HepG2 (cell line): ENCODE results near the gene RAD52. TPM values are rescaled to one million over a fixed set of nuclear protein-coding genes. Genes with fewer than 3 reads are reported as not detected.

ENCODE experiments used
- ATAC-seq: fragments of 200-7000 bp; cut with Tn5 transposase; 3 replicates; pipeline ENCODE4 v1.9.1; 2020; ENCODE audit warnings: mild to moderate bottlenecking, moderate library complexity
- BruUV-seq: library from RNA; stranded (reverse); fragments of 400-500 nt; replicated peaks from 2 replicates; lab custom pipeline; 2021; lab: Mats Ljungman, UMichigan
- CTCF ChIA-PET: fragments of 300-600 bp; formaldehyde crosslinking; extraction: SDS; loops from one replicate; lab custom pipeline; 2021; ENCODE audit warnings: low total read pairs, inconsistent platforms, low intra/inter-chr PET ratio; lab: Yijun Ruan, JAX
- POLR2A ChIA-PET: fragments of 350-600 bp; sonication (Branson Sonifier 250); formaldehyde crosslinking; loops from one replicate; lab custom pipeline; 2020; ENCODE audit warnings: antibody characterized with exemption, inconsistent platforms; lab: Yijun Ruan, JAX
- DNase-seq: peaks from one replicate; pipeline ENCODE4 v3.0.0-alpha.2; 2015; ENCODE audit warnings: low spot score
- FAIRE-seq: peaks from 3 replicates; lab custom pipeline; 2011; peaks lifted over from hg19 to GRCh38; lab: Jason Lieb, UNC
- H2AFZ ChIP-seq: one replicate; pipeline ENCODE4 v1.6.1; 2011; ENCODE audit warnings: low read length, inconsistent platforms
- H3K27ac ChIP-seq: fragments of 300-600 bp; 3 replicates; pipeline ENCODE4 v1.8.0; 2011; ENCODE audit warnings: mixed run types, mild to moderate bottlenecking, mixed read lengths, low read length, inconsistent platforms; ENCODE audit not compliant: insufficient read depth; ENCODE audit errors: extremely low read length
- H3K27me3 ChIP-seq, 2 experiments: fragments of 200-600 bp in 1 of 2; 2 replicates in 1 of 2; 3 replicates in 1 of 2; pipeline versions ENCODE4 v1.6.0 to v1.8.0; 2011; ENCODE audit warnings: low read length in 2 of 2, mild to moderate bottlenecking in 2 of 2, moderate library complexity in 2 of 2, inconsistent platforms in 1 of 2; ENCODE audit not compliant: insufficient read depth in 2 of 2, control insufficient read depth in 1 of 2
- H3K36me3 ChIP-seq, 2 experiments: fragments of 200-600 bp in 1 of 2; replicated peaks in 1 of 2; 2 replicates in 1 of 2; 3 replicates in 1 of 2; pipeline versions ENCODE4 v1.5.1 to v1.8.0; 2011; ENCODE audit warnings: low read length in 2 of 2, inconsistent platforms in 1 of 2; ENCODE audit not compliant: insufficient read depth in 2 of 2, control insufficient read depth in 1 of 2
- H3K4me1 ChIP-seq: 2 replicates; pipeline ENCODE4 v1.5.1; 2012; ENCODE audit warnings: low read length, inconsistent platforms; ENCODE audit not compliant: insufficient read depth
- H3K4me2 ChIP-seq: 2 replicates; pipeline ENCODE4 v1.6.0; 2011; ENCODE audit warnings: low read depth, low read length, inconsistent platforms
- H3K4me3 ChIP-seq, 3 experiments: fragments of 200-600 bp in 1 of 3; sonication (generic), shearing (Covaris generic) in 1 of 3; replicated peaks in 1 of 3; 2 replicates each; pipeline ENCODE4 v1.5.1; 2011 to 2016; ENCODE audit warnings: low read length in 3 of 3, inconsistent platforms in 2 of 3, low read depth in 2 of 3, mild to moderate bottlenecking in 2 of 3, control low read depth in 1 of 3, mixed read lengths in 1 of 3; ENCODE audit not compliant: insufficient read depth in 1 of 3
- H3K79me2 ChIP-seq: one replicate; pipeline ENCODE4 v1.6.1; 2011; ENCODE audit warnings: low read length, inconsistent platforms; ENCODE audit not compliant: insufficient read depth
- H3K9ac ChIP-seq: 2 replicates; pipeline ENCODE4 v1.6.0; 2011; ENCODE audit warnings: mild to moderate bottlenecking, low read depth, low read length, inconsistent platforms; ENCODE audit not compliant: insufficient read depth
- H3K9me3 ChIP-seq: 2 replicates; pipeline ENCODE4 v1.5.1; 2012; ENCODE audit warnings: mild to moderate bottlenecking, low read length
- H4K20me1 ChIP-seq: 2 replicates; pipeline ENCODE4 v1.6.0; 2011; ENCODE audit warnings: inconsistent platforms, mild to moderate bottlenecking, low read length, moderate library complexity; ENCODE audit not compliant: insufficient read depth
- BORCS8-MEF2B ChIP-seq: sonication (generic); formaldehyde crosslinking; IDR thresholded peaks from 2 replicates; pipeline ENCODE4 v1.8.0; 2022; ENCODE audit warnings: mild to moderate bottlenecking, missing genetic modification reagents
- ISL2 ChIP-seq: sonication (generic); formaldehyde crosslinking; IDR thresholded peaks from 2 replicates; pipeline ENCODE4 v1.5.0; 2020; ENCODE audit warnings: missing genetic modification reagents
- KDM5B ChIP-seq: sonication (generic); formaldehyde crosslinking; IDR thresholded peaks from 2 replicates; pipeline ENCODE4 v1.4.0; 2020; ENCODE audit warnings: missing genetic modification reagents, mild to moderate bottlenecking, borderline replicate concordance
- KLF12 ChIP-seq: sonication (generic); formaldehyde crosslinking; IDR thresholded peaks from 2 replicates; pipeline ENCODE4 v1.4.0; 2020; ENCODE audit warnings: missing genetic modification reagents, borderline replicate concordance
- MIER3 ChIP-seq: IDR thresholded peaks from 2 replicates; pipeline ENCODE4 v1.6.1; 2016; ENCODE audit warnings: missing compliant biosample characterization, borderline replicate concordance
- MXI1 ChIP-seq: IDR thresholded peaks from 3 replicates; pipeline ENCODE4 v1.6.1; 2012; ENCODE audit warnings: low read depth, low read length, inconsistent platforms, borderline replicate concordance
- PHF8 ChIP-seq: sonication (generic); formaldehyde crosslinking; IDR thresholded peaks from 2 replicates; pipeline ENCODE4 v1.5.0; 2020; ENCODE audit warnings: missing genetic modification reagents
- SPEN ChIP-seq: sonication (generic); formaldehyde crosslinking; IDR thresholded peaks from 2 replicates; pipeline ENCODE4 v1.5.1; 2020; ENCODE audit warnings: low read depth, mild to moderate bottlenecking, missing genetic modification reagents
- ZNF883 ChIP-seq: sonication (generic); formaldehyde crosslinking; IDR thresholded peaks from 2 replicates; pipeline ENCODE4 v1.5.1; 2020; ENCODE audit warnings: mild to moderate bottlenecking, missing genetic modification reagents; ENCODE audit errors: not compliant biosample characterization
- WGBS: methylation state at CpG from one replicate; pipeline ENCODE4 v1.1.6; 2017; ENCODE audit warnings: low lambda C conversion rate; 5-methylcytosine and 5-hydroxymethylcytosine counted together
- in situ Hi-C: cut with HindIII; loops from 2 replicates; pipeline ENCODE4 v1.10.0; 2017; ENCODE audit warnings: low pct_unique_long_range_greater_than_20kb; ENCODE audit not compliant: extremely low pct_ligation_motif_present
- intact Hi-C: fragments of 100-400 bp; cut with micrococcal nuclease; formaldehyde crosslinking; loops from one replicate; pipeline ENCODE4 v1.10.0; 2022; ENCODE audit not compliant: unreplicated experiment
- polyA plus RNA-seq, 8 experiments: library from polyadenylated mRNA; depleted of rRNA in 3 of 8; stranded (reverse) in 7 of 8; unstranded in 1 of 8; fragments of >200 nt; fragmentation: Illumina TruSeq in 4 of 8; extraction: Trizol in 4 of 8; gene quantifications; 2 replicates each; pipeline versions ENCODE4 v1.2.1 to v1.2.3, GENCODE V29; 2011 to 2016; ENCODE audit warnings: low read depth in 4 of 8, missing spikeins in 1 of 8, mixed read lengths in 1 of 8; ENCODE audit not compliant: insufficient read depth in 1 of 8
- total RNA-seq, 5 experiments: library from RNA; depleted of rRNA; stranded (reverse); fragments of >200 nt; fragmentation: Illumina TruSeq; extraction: Trizol; gene quantifications; 2 replicates each; pipeline ENCODE4 v1.2.3, GENCODE V29; 2016; ENCODE audit warnings: low read depth in 1 of 5
- TF ChIP-seq, protein P1 (sequence below): conservative IDR thresholded peaks from 2 replicates; pipeline ENCODE4 v1.6.1; 2018; ENCODE audit warnings: missing genetic modification reagents
- TF ChIP-seq, protein P2 (sequence below): sonication (generic); formaldehyde crosslinking; IDR thresholded peaks from 2 replicates; pipeline ENCODE4 v1.4.0; 2020; ENCODE audit warnings: low read depth, missing genetic modification reagents

Gene RAD52
- total and polyA plus RNA-seq, 2 of the 13 experiments (the other 11 are each of a cell fraction or from before 2014, with no cell fraction given): 14.3 to 19.9 TPM

DNA sequence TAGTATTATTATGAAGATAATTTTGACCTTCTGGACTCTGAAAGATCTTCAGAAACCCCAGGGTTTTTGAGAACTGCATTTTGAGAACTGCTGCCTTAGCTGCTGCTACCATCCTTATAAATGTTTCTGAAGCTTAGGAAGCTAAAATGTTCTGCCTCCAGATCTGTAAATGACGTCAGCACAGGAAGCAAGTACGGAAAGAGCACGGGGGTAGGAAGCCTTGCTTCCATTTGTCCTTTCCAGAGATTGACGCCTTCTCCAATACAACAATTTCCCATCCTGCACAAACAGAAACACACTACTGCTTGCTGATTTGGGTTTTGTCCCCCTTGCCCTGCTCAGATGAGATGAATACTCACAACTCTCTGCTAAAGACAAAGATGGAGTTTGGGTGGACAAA lies 17.9 kb downstream of the RAD52 start:
- TF ChIP-seq PHF8 (CRISPR knock-in tag) (no peak), MXI1 (no peak), ISL2 (CRISPR knock-in tag) (no peak), SPEN (CRISPR knock-in tag) (no peak), KDM5B (no peak), MIER3 (CRISPR knock-in tag) (no peak)
- TF ChIP-seq, protein P1, sequence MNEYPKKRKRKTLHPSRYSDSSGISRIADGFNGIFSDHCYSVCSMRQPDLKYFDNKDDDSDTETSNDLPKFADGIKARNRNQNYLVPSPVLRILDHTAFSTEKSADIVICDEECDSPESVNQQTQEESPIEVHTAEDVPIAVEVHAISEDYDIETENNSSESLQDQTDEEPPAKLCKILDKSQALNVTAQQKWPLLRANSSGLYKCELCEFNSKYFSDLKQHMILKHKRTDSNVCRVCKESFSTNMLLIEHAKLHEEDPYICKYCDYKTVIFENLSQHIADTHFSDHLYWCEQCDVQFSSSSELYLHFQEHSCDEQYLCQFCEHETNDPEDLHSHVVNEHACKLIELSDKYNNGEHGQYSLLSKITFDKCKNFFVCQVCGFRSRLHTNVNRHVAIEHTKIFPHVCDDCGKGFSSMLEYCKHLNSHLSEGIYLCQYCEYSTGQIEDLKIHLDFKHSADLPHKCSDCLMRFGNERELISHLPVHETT (CRISPR knock-in tag): no peak
- TF ChIP-seq, all 625 proteins: peak for 0
- CTCF ChIA-PET: no interaction called here
- FAIRE-seq (no peak), ATAC-seq (no peak), DNase-seq (no peak)
- in situ Hi-C loops: no loop called here
- H3K4me3 ChIP-seq: no peak overlapping the region
- intact Hi-C loops: no loop called here
- BruUV-seq: no TSS peak
- H3K4me2 ChIP-seq: no peak overlapping the region
- H3K27ac ChIP-seq: no peak overlapping the region
- POLR2A ChIA-PET: no interaction called here
- 100% methylated on average over 4 of the region's 4 CpGs for WGBS
- peaks cover 1% of the 10 kb centered on the region for H3K79me2 ChIP-seq
- no peak overlapping the region for H3K9ac ChIP-seq
- H3K36me3 ChIP-seq: peaks cover 12 to 44% of the 10 kb centered on the region in 2 experiments
- no peaks in the 10 kb centered on the region for H3K9me3 ChIP-seq
- 0 out of 2 replicates have a peak, but pooled peaks cover 2% of the 10 kb centered on the region for H4K20me1 ChIP-seq
- H3K27me3 ChIP-seq: no peaks in the 10 kb centered on the region
- H3K4me1 ChIP-seq: peaks cover 8% of the 10 kb centered on the region
- no peak overlapping the region for H2AFZ ChIP-seq

DNA sequence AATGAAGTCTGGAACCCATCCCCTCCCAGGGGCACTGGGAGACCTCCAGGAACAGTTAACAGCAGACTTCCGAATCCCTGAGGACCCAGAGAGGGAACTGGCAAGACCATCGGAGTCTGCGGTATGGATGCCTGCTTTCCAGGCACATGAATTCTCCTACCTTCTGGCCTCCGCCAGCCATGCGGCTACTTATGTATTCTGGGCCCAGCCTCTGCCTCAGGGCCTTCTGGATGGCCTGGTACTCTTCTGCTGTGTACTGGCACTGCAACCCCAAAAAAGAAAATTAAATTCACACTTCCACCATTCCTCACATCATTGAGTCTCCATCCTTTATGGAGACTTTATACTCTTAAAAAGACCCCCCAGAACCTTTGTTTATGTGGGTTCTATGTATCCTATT lies 18.4 kb downstream of the RAD52 start:
- intact Hi-C loops (no loop called here), in situ Hi-C loops (no loop called here)
- Histone ChIP-seq H4K20me1 (no peaks in the 10 kb centered on the region), H3K9ac (no peak overlapping the region), H3K9me3 (no peaks in the 10 kb centered on the region), H3K4me3 (no peak overlapping the region), H2AFZ (no peak overlapping the region), H3K36me3 (peaks cover 12 to 46% of the 10 kb centered on the region in 2 experiments), H3K4me2 (no peak overlapping the region), H3K79me2 (no peaks in the 10 kb centered on the region), H3K27ac (no peak overlapping the region), H3K4me1 (peaks cover 3% of the 10 kb centered on the region), H3K27me3 (no peaks in the 10 kb centered on the region)
- ATAC-seq (no peak), DNase-seq (no peak), FAIRE-seq (no peak)
- CTCF ChIA-PET: no interaction called here
- POLR2A ChIA-PET: no interaction called here
- 95% methylated on average over 5 of the region's 5 CpGs for WGBS
- no TSS peak for BruUV-seq
- TF ChIP-seq ZNF883: no peak
- TF ChIP-seq BORCS8-MEF2B (CRISPR knock-in tag): no peak
- TF ChIP-seq, protein P2, sequence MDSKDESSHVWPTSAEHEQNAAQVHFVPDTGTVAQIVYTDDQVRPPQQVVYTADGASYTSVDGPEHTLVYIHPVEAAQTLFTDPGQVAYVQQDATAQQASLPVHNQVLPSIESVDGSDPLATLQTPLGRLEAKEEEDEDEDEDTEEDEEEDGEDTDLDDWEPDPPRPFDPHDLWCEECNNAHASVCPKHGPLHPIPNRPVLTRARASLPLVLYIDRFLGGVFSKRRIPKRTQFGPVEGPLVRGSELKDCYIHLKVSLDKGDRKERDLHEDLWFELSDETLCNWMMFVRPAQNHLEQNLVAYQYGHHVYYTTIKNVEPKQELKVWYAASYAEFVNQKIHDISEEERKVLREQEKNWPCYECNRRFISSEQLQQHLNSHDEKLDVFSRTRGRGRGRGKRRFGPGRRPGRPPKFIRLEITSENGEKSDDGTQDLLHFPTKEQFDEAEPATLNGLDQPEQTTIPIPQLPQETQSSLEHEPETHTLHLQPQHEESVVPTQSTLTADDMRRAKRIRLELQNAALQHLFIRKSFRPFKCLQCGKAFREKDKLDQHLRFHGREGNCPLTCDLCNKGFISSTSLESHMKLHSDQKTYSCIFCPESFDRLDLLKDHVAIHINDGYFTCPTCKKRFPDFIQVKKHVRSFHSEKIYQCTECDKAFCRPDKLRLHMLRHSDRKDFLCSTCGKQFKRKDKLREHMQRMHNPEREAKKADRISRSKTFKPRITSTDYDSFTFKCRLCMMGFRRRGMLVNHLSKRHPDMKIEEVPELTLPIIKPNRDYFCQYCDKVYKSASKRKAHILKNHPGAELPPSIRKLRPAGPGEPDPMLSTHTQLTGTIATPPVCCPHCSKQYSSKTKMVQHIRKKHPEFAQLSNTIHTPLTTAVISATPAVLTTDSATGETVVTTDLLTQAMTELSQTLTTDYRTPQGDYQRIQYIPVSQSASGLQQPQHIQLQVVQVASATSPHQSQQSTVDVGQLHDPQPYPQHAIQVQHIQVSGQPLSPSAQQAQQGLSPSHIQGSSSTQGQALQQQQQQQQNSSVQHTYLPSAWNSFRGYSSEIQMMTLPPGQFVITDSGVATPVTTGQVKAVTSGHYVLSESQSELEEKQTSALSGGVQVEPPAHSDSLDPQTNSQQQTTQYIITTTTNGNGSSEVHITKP (CRISPR knock-in tag): no peak
- no peak for TF ChIP-seq KLF12 (CRISPR knock-in tag)
